Measurements from ENCODE around the gene LRP5. TPM values are rescaled to one million over a fixed set of nuclear protein-coding genes. Genes with fewer than 3 reads are reported as not detected.
A peak's percentile ranks its signal among the peaks of the same experiment; 100 is the strongest.

Gene LRP5
- total and polyA plus RNA-seq, 12 donors: 10.7 to 277 (median 75.8) TPM

DNA sequence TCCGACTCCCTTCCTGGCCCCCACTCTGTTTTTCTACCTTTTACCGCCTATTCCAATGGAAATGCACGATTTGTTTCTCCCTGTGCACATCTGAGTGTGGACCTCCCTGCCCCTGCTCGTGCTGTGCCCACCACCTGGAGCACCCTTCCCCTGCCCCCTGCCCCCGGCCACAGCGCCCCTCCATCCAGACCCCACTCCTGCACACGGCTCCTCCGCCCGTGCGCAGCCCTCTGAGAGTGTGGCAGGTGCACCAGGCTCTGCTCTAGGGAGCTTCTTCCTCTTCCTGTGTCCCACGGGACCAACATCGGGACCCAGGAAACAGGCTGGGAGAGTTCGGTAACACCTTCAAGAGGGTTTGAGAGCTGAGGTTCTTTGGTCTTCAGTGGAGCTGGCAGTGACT lies 62.9 kb downstream of the LRP5 start:
- Histone ChIP-seq H3K9me3 (replicated peaks in 1 of 3) (no peaks in the 10 kb centered on the region), H3K36me3 (replicated peaks in 1 of 2) (no peaks in the 10 kb centered on the region), H3K4me3 (no peak overlapping the region), H3K4me1 (replicated peaks in 1 of 2) (peaks cover 28 to 81% of the 10 kb centered on the region in 2 donors), H3K27ac (peak overlapping the region in 1 of 5 donors; percentile 90), H3K27me3 (no peaks in the 10 kb centered on the region)
- no peak for DNase-seq
- intact Hi-C loops (cut with DNase I): no loop called here
- 88 to 95% (median 89%) methylated on average over 5 to 13 of the region's 13 CpGs for WGBS, 4 donors
- TF ChIP-seq, protein P1, sequence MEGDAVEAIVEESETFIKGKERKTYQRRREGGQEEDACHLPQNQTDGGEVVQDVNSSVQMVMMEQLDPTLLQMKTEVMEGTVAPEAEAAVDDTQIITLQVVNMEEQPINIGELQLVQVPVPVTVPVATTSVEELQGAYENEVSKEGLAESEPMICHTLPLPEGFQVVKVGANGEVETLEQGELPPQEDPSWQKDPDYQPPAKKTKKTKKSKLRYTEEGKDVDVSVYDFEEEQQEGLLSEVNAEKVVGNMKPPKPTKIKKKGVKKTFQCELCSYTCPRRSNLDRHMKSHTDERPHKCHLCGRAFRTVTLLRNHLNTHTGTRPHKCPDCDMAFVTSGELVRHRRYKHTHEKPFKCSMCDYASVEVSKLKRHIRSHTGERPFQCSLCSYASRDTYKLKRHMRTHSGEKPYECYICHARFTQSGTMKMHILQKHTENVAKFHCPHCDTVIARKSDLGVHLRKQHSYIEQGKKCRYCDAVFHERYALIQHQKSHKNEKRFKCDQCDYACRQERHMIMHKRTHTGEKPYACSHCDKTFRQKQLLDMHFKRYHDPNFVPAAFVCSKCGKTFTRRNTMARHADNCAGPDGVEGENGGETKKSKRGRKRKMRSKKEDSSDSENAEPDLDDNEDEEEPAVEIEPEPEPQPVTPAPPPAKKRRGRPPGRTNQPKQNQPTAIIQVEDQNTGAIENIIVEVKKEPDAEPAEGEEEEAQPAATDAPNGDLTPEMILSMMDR (IDR thresholded peaks at IDR 0.05): no peak
- TF ChIP-seq POLR2A (IDR thresholded peaks at IDR 0.05): no peak

DNA sequence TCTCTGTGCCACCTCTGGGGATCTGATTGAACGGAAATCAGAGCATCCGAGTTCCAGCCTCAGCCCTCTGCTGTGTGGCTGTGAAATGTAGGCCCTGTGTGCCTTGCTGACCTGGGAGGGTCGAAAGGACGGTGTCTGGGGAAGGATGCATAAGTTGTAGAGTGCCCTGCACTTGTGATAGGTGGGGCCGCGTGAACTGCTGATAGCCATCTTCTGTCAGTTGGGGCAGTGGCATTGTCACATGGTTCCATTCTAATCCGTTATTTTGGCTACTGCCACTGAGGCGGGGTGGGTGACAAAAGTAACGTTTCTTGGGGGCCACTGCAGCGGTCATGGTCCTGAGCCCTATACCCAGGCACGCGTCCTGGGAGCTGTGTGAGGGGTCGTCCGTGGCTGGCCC lies 63.4 kb downstream of the LRP5 start:
- no peak overlapping the region for H3K4me3 ChIP-seq
- H3K9me3 ChIP-seq (replicated peaks in 1 of 3): no peaks in the 10 kb centered on the region
- 91 to 94% (median 93%) methylated on average over 12 to 14 of the region's 14 CpGs for WGBS, 4 donors
- DNase-seq: no peak
- no peaks in the 10 kb centered on the region for H3K36me3 ChIP-seq (replicated peaks in 1 of 2)
- intact Hi-C loops (cut with DNase I): no loop called here
- TF ChIP-seq, protein P1 (IDR thresholded peaks at IDR 0.05): no peak
- no peak for TF ChIP-seq POLR2A (IDR thresholded peaks at IDR 0.05)
- H3K4me1 ChIP-seq (replicated peaks in 1 of 2): peaks cover 28 to 81% of the 10 kb centered on the region in 2 donors
- H3K27ac ChIP-seq: no peak overlapping the region
- no peaks in the 10 kb centered on the region for H3K27me3 ChIP-seq

DNA sequence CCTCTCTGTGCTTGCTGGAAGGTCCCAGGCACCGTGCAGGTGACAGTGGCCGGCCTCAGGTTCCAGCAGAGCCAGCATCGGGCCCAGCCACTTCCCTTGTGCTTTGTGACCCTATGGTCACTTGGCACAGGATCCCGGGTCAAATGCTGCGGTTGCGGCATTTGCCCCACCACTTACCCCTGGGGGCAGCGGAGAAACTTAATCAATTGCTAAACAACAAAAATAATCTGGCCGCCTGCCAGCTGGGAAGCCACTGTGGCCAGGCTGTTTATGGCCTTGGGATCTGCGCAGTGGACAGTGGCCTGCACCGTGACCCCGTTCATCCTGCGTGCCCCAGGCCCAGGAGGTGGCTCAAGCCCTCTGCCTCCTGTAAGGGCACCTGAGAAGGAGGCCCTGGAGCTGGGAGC lies 65.0 kb downstream of the LRP5 start:
- no peaks in the 10 kb centered on the region for H3K9me3 ChIP-seq (replicated peaks in 1 of 3)
- 10 to 45% (median 35%) methylated on average over 2 to 12 of the region's 12 CpGs for WGBS, 4 donors
- no peak overlapping the region for H3K4me3 ChIP-seq
- TF ChIP-seq, protein P1 (IDR thresholded peaks at IDR 0.05): no peak
- TF ChIP-seq POLR2A (IDR thresholded peaks at IDR 0.05): no peak
- DNase-seq: peak; percentile 48 to 86 (median 76)
- H3K27me3 ChIP-seq: no peaks in the 10 kb centered on the region
- peak overlapping the region in 4 of 5 donors; percentile 37 to 82 (median 60) for H3K27ac ChIP-seq
- H3K36me3 ChIP-seq (replicated peaks in 1 of 2): no peaks in the 10 kb centered on the region
- peaks cover 32 to 85% of the 10 kb centered on the region in 2 donors for H3K4me1 ChIP-seq (replicated peaks in 1 of 2)
- intact Hi-C loops (cut with DNase I): no loop called here

DNA sequence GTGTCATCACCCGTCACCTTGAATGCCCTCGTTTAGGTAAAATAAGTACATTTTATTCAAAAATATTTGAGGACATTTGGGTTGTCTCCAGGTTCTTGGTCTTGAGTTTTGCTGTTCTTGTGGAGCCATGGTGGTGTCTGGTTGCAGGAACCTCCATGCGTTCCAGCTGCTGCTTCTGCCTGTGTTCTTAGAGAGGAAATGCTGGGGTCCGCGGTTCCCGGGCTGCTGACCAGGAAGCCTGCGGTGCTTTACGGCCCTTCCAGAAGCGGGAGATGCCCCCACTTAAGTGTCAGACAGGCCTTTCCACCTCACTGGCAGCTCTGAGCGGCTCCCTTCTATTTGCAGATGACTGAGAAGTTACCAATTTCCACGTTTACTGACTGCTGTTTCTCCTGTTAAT lies 66.8 kb downstream of the LRP5 start:
- WGBS, 4 donors: 47 to 82% (median 65%) methylated on average over 8 to 11 of the region's 11 CpGs
- H3K27me3 ChIP-seq: no peaks in the 10 kb centered on the region
- H3K36me3 ChIP-seq (replicated peaks in 1 of 2): no peaks in the 10 kb centered on the region
- intact Hi-C loops (cut with DNase I): no loop called here
- H3K9me3 ChIP-seq (replicated peaks in 1 of 3): no peaks in the 10 kb centered on the region
- no peak for DNase-seq
- peaks cover 26 to 78% of the 10 kb centered on the region in 2 donors for H3K4me1 ChIP-seq (replicated peaks in 1 of 2)
- H3K27ac ChIP-seq: no peak overlapping the region
- no peak overlapping the region for H3K4me3 ChIP-seq
- TF ChIP-seq, protein P1 (IDR thresholded peaks at IDR 0.05): no peak
- no peak for TF ChIP-seq POLR2A (IDR thresholded peaks at IDR 0.05)

All from adrenal gland (tissue), 12 donors.